SJCRH30 (cell line): ENCODE measurements around the gene ATIC. TPM values are rescaled to one million over a fixed set of nuclear protein-coding genes. Genes with fewer than 3 reads are reported as not detected.

Source experiments
- DNase-seq, 2 experiments: peaks; one replicate each; pipeline ENCODE4 v3.0.0-alpha.2; 2015 to 2020
- H3K27ac ChIP-seq: fragments of 250-450 bp; sonication (Bioruptor Pico); 2 replicates; pipeline ENCODE4 v1.5.1; 2020; ENCODE audit warnings: mild to moderate bottlenecking, moderate library complexity
- H3K27me3 ChIP-seq: fragments of 250-450 bp; sonication (Bioruptor Pico); 2 replicates; pipeline ENCODE4 v1.5.1; 2020; ENCODE audit warnings: mild to moderate bottlenecking, moderate library complexity
- H3K36me3 ChIP-seq: fragments of 250-450 bp; sonication (Bioruptor Pico); 2 replicates; pipeline ENCODE4 v1.5.1; 2020; ENCODE audit warnings: mild to moderate bottlenecking, moderate library complexity
- H3K4me1 ChIP-seq: fragments of 250-450 bp; sonication (Bioruptor Pico); 2 replicates; pipeline ENCODE4 v1.5.1; 2020; ENCODE audit warnings: mild to moderate bottlenecking, moderate library complexity
- H3K4me3 ChIP-seq: fragments of 250-450 bp; sonication (Bioruptor Pico); 2 replicates; pipeline ENCODE4 v1.5.1; 2020; ENCODE audit warnings: mild to moderate bottlenecking, moderate library complexity
- H3K9me3 ChIP-seq: fragments of 250-450 bp; sonication (Bioruptor Pico); replicated peaks from 2 replicates; pipeline ENCODE4 v1.5.1; 2020; ENCODE audit warnings: mild to moderate bottlenecking, moderate library complexity
- total RNA-seq: library from RNA; depleted of rRNA; stranded (reverse); fragments of >200 nt; shearing (Covaris generic); gene quantifications from 2 replicates; pipeline ENCODE4 v1.2.3, GENCODE V29; 2014

Gene ATIC
- total RNA-seq, 1 experiment from 2014 or later: 50.7 TPM

DNA sequence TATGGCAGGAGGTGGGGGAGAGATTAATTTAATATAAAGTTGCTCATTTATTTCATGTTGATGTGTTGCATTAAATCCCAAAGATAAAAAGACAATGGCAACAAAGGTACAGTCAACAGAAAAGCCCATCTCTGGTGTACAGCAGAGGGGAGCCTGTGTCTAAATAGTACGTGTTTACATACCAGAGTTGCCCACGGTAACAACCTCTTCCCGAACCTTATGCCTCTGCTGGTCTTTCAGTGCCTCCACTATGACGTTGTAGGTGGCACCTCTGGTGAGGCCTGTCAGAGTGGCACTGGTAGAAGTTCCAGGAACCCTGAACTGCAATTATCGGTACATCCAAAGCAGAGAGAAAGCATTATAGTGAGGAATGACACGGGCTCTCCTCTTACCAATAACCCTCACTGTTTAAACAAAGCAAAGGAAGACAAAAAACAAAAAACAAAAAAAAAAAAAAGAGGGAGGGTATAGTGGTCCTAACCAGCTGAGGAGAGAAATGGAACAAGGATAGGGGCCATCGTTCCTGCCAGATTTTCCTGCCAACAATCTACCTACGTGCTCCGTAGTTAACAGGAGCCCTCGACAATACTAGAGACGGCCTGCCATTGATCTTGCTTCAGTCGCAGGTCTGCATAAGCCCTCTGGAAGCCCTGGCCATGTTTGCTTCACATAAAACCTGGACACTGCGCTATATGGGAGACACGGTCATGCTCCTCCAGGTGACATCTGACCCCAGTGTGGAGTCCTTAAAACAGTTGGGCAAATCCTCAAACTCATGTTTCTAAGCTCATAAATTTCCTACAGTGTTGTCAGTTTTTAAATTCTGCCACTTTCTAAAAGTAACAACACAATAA lies 58.5 kb downstream of the ATIC start:
- H3K4me3 ChIP-seq: no peak overlapping the region
- no peaks in the 10 kb centered on the region for H3K4me1 ChIP-seq
- no peak overlapping the region for H3K27ac ChIP-seq
- no peak for DNase-seq
- no peaks in the 10 kb centered on the region for H3K9me3 ChIP-seq
- peaks cover 47% of the 10 kb centered on the region for H3K36me3 ChIP-seq
- no peaks in the 10 kb centered on the region for H3K27me3 ChIP-seq

DNA sequence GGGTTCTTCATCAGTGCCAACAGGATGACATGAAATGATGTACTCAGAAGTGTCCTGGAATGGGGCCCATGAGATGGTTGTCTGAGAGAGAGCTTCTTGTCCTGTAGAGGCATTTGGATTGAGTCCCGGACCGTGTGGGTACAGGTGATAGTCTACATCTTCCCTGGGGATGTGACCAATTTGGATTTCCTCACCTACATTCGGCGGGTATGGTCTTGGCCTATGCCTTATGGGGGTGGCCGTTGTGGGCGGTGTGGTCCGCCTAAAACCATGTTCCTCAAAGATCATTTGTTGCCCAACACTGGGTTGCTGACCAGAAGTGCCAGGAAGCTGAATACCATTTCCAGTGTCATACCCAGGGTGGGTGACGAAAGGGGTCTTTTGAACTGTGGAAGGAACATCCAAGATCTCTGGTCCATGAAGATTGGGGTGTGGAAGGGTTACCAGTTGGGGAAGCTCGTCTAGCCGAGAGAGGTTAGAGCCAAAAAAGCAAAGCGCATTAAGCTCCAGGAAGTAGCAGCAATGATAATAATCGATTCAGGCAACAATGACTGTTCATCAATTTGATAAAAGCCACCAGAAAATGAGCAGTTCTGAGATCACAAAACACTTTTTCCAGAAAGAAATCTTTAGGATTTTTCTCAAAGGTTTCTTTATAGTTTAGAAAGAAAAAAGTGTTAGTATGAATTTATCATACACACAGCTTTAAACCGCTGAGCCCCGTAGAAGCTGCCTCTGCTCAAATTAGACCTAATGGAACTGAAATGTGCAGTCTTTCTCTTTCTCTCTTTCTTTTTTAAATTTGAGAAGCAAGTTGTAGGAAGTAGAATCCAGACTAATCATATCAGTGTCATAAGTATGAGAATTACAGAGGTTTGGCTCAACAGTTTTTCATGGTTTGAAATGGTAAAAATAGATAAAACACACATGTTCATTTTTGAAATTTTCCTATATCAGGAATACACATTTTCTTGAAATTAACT lies 60.3 kb downstream of the ATIC start:
- Histone ChIP-seq H3K4me3 (no peak overlapping the region), H3K4me1 (no peaks in the 10 kb centered on the region), H3K27me3 (no peaks in the 10 kb centered on the region), H3K27ac (no peak overlapping the region), H3K36me3 (peaks cover 51% of the 10 kb centered on the region), H3K9me3 (no peaks in the 10 kb centered on the region)
- DNase-seq: no peak

DNA sequence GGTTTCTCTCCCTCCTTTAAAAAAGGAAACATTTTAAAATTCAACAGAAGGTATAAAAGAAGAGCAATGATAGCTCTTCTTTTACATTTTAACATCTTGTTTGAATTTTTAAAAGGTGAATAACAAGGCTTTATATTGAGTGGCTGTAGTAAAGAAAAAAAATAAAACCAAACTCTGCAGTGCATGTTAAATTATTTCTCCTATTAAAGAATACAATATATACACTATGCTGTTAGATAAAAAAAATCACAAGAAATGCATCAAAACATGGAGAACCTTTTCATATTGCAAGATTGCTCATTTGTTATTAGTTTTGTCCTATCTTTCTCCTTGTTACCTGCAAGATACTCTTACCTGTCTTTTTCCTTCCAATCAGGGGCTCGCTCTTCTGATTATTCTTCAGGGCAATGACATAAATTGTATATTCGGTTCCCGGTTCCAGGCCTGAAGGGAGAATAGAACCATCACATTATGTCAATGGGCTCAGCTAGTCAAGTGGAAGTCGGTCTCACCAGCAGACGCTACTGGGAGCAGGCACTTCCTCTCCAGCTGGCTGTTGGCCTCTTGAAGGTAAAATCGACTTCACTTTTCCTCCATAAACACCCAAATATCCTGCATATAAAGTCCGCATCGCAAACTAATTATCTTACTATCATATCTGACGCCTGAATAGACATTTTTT lies 61.2 kb downstream of the ATIC start:
- no peak overlapping the region for H3K4me3 ChIP-seq
- H3K36me3 ChIP-seq: peaks cover 47% of the 10 kb centered on the region
- H3K9me3 ChIP-seq: no peaks in the 10 kb centered on the region
- H3K27me3 ChIP-seq: no peaks in the 10 kb centered on the region
- DNase-seq: no peak
- no peaks in the 10 kb centered on the region for H3K4me1 ChIP-seq
- H3K27ac ChIP-seq: no peak overlapping the region

- DNase-seq: no peak
- Histone ChIP-seq H3K9me3 (no peaks in the 10 kb centered on the region), H3K4me3 (no peak overlapping the region), H3K36me3 (peaks cover 38% of the 10 kb centered on the region), H3K27me3 (no peaks in the 10 kb centered on the region), H3K27ac (no peak overlapping the region), H3K4me1 (no peaks in the 10 kb centered on the region)
Measured at GRCh38 chr2:215374002-215374401, 62.1 kb downstream of the ATIC start.

DNA sequence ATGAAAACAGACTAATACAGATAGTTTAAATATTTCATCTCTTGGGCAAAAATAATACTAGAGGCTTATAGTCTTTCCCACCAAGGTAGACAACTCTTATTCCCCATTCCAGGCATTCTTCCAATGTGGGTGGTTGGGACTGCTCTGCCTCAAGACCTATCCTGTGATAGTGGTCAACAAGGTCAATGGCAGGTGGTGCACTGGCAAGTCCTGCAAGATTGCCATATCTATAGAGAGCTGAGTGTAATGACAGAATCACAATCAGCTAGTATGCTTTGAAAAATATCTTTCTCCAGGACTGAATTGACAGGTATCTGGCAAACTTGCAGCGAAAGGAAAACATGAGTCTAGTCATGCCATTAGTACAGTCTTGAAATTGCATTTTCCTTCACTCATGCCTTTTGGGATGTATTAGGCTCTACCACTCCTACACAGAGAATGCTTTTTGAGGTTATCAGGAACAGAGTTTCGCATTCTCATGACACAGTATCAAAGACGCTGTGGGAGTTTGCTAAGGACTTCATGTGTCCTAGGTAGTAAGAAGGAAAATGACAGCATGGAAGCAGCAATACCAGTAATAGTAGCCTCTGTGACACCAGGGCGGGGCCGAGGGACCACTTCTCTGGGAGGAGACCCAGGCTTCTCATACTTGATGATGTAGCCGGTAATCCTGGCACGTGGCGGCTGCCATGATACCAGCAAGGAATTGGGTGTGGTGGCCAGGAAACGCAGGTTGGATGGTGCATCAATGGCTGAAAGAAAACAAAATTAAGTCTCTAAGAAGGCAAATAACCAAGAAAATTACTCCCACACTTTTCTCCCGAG lies 63.0 kb downstream of the ATIC start:
- DNase-seq: no peak
- no peaks in the 10 kb centered on the region for H3K4me1 ChIP-seq
- H3K27me3 ChIP-seq: no peaks in the 10 kb centered on the region
- no peaks in the 10 kb centered on the region for H3K9me3 ChIP-seq
- peaks cover 38% of the 10 kb centered on the region for H3K36me3 ChIP-seq
- no peak overlapping the region for H3K4me3 ChIP-seq
- H3K27ac ChIP-seq: no peak overlapping the region

DNA sequence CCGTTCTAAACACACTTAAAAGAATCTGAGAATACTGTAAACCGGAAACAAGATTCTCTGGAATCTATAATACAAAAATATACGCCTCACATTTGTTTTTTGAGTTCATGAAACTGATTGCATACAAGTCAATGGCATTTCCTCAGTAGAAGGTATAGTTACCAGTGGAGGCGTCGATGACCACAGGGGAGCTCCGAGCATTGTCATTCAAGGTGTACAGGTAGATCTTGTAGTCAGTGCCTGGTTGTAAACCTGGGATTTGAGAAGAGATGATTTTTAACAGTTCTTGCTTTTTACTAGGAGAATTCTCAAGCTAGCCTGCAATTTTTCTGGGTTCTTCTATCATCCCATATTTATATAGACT lies 63.6 kb downstream of the ATIC start:
- Histone ChIP-seq H3K4me1 (no peaks in the 10 kb centered on the region), H3K9me3 (no peaks in the 10 kb centered on the region), H3K27me3 (no peaks in the 10 kb centered on the region), H3K27ac (no peak overlapping the region), H3K36me3 (peaks cover 42% of the 10 kb centered on the region), H3K4me3 (no peak overlapping the region)
- no peak for DNase-seq

- no peak for DNase-seq
- no peaks in the 10 kb centered on the region for H3K27me3 ChIP-seq
- no peak overlapping the region for H3K27ac ChIP-seq
- H3K4me1 ChIP-seq: no peaks in the 10 kb centered on the region
- H3K9me3 ChIP-seq: no peaks in the 10 kb centered on the region
- H3K36me3 ChIP-seq: peaks cover 46% of the 10 kb centered on the region
- H3K4me3 ChIP-seq: no peak overlapping the region
Measured at GRCh38 chr2:215376103-215376780, 64.4 kb downstream of the ATIC start.

- H3K27me3 ChIP-seq: no peaks in the 10 kb centered on the region
Measured at GRCh38 chr2:215377283-215377682, 65.4 kb downstream of the ATIC start.

DNA sequence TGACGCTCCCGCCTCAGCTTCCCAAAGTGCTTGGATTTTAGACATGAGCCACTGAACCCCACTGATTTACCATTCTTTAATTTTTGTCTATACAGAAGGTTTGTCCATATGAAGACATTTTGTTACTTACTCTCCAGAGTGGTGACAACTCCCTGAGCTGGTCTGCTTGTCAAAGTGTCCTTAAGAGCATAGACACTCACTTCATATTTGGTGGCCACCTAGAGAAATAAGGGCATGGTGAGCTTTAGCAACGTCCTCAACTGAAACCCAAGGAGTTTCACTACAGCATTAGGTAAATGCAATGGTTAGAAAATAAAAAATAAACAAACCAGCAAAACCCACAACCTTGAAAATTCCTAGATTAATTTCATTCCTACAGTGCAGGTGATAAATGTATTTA lies 66.2 kb downstream of the ATIC start:
- Histone ChIP-seq H3K9me3 (no peaks in the 10 kb centered on the region), H3K4me1 (no peaks in the 10 kb centered on the region), H3K36me3 (peaks cover 45% of the 10 kb centered on the region), H3K27me3 (no peaks in the 10 kb centered on the region), H3K27ac (no peak overlapping the region), H3K4me3 (no peak overlapping the region)
- DNase-seq: no peak

More at GRCh38 chr2:215377283-215377682, 65.4 kb downstream of the ATIC start:
- H3K4me3 ChIP-seq: no peak overlapping the region
- H3K36me3 ChIP-seq: peaks cover 49% of the 10 kb centered on the region
- no peak overlapping the region for H3K27ac ChIP-seq
- no peaks in the 10 kb centered on the region for H3K9me3 ChIP-seq
- no peaks in the 10 kb centered on the region for H3K4me1 ChIP-seq
- DNase-seq: no peak

DNA sequence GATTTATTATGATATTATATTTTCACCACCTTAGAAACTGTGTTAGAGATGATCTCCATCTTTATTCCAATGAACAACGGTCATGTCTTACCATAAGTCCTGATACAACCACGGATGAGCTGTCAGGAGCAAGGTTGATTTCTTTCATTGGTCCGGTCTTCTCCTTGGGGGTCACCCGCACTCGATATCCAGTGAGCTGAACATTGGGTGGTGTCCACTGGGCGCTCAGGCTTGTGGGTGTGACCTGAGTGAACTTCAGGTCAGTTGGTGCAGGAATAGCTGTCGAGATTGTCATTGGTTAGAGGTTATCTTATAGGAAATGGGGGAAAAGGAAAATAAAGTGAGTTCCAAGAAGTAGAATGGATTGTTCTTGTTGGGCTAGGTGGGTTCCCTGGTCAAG lies 67.2 kb downstream of the ATIC start:
- no peak overlapping the region for H3K27ac ChIP-seq
- no peaks in the 10 kb centered on the region for H3K4me1 ChIP-seq
- H3K27me3 ChIP-seq: no peaks in the 10 kb centered on the region
- no peak for DNase-seq
- H3K9me3 ChIP-seq: no peaks in the 10 kb centered on the region
- peaks cover 50% of the 10 kb centered on the region for H3K36me3 ChIP-seq
- no peak overlapping the region for H3K4me3 ChIP-seq

- no peaks in the 10 kb centered on the region for H3K9me3 ChIP-seq
- no peak overlapping the region for H3K27ac ChIP-seq
- DNase-seq: no peak
- peaks cover 49% of the 10 kb centered on the region for H3K36me3 ChIP-seq
- no peak overlapping the region for H3K4me3 ChIP-seq
- no peaks in the 10 kb centered on the region for H3K27me3 ChIP-seq
- no peaks in the 10 kb centered on the region for H3K4me1 ChIP-seq
Measured at GRCh38 chr2:215379948-215380347, 68.1 kb downstream of the ATIC start.

DNA sequence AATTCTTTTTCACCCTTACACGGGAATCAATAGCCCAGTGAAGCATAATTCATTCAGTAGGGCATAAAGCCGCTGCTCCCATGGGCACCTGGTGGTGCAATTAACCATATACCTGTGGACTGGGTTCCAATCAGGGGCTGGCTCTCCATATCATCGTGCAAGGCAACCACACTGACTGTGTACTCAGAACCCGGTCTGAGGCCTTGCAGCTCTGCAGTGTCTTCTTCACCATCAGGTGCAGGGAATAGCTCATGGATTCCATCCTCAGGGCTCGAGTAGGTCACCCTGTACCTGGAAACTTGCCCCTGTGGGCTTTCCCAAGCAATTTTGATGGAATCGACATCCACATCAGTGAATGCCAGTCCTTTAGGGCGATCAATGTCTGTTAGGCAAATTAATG lies 68.8 kb downstream of the ATIC start:
- Histone ChIP-seq H3K27me3 (no peaks in the 10 kb centered on the region), H3K4me3 (no peak overlapping the region), H3K36me3 (peaks cover 45% of the 10 kb centered on the region), H3K9me3 (no peaks in the 10 kb centered on the region), H3K27ac (no peak overlapping the region), H3K4me1 (no peaks in the 10 kb centered on the region)
- DNase-seq: no peak

DNA sequence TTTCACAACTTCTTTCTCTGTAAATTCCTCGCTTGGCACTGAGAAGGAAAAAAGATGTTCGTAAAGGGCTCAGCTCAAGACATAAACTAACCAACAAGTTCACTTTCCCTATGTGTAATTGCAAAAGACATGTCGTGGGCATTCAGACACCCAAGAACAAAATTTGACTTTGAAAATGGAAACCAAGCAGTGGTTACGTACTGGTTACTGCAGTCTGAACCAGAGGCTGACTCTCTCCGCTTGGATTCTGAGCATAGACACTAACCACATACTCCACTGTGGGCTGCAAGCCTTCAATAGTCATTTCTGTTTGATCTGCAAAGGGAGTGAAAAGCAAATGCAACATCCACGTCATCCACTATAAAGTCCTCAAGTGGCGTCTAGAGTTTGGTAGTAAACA lies 70.2 kb downstream of the ATIC start:
- no peak for DNase-seq
- Histone ChIP-seq H3K27ac (no peak overlapping the region), H3K4me3 (no peak overlapping the region), H3K36me3 (peaks cover 39% of the 10 kb centered on the region), H3K4me1 (no peaks in the 10 kb centered on the region), H3K27me3 (no peaks in the 10 kb centered on the region), H3K9me3 (no peaks in the 10 kb centered on the region)

GRCh38 chr2:215382480-215382879 lies 70.6 kb downstream of the ATIC start:
- H3K4me1 ChIP-seq: no peaks in the 10 kb centered on the region
- no peaks in the 10 kb centered on the region for H3K9me3 ChIP-seq
- peaks cover 35% of the 10 kb centered on the region for H3K36me3 ChIP-seq
- no peak overlapping the region for H3K27ac ChIP-seq
- DNase-seq: no peak
- H3K27me3 ChIP-seq: no peaks in the 10 kb centered on the region
- no peak overlapping the region for H3K4me3 ChIP-seq
